Neuron (in vitro differentiated cells): Measurements from ENCODE around the gene SCUBE1.
A peak's percentile ranks its signal among the peaks of the same experiment; 100 is the strongest.

Experiments
- H2AFZ ChIP-seq: one replicate; pipeline ENCODE4 v1.6.1; 2013; ENCODE audit warnings: low read depth, mild to moderate bottlenecking, inconsistent platforms, low read length, moderate library complexity
- H3K27me3 ChIP-seq: one replicate; pipeline ENCODE4 v1.6.1; 2013; ENCODE audit warnings: low read length; ENCODE audit not compliant: insufficient read depth
- H3K36me3 ChIP-seq: one replicate; pipeline ENCODE4 v1.6.1; 2013; ENCODE audit warnings: low read length; ENCODE audit not compliant: insufficient read depth
- H3K4me1 ChIP-seq: one replicate; pipeline ENCODE4 v1.6.1; 2013; ENCODE audit warnings: low read length; ENCODE audit not compliant: insufficient read depth
- H3K4me3 ChIP-seq: 2 replicates; pipeline ENCODE4 v1.5.1; 2013; ENCODE audit warnings: mild to moderate bottlenecking, low read length, moderate library complexity
- H3K9me3 ChIP-seq: one replicate; pipeline ENCODE4 v1.6.1; 2013; ENCODE audit warnings: low read length

SCUBE1 gene

DNA sequence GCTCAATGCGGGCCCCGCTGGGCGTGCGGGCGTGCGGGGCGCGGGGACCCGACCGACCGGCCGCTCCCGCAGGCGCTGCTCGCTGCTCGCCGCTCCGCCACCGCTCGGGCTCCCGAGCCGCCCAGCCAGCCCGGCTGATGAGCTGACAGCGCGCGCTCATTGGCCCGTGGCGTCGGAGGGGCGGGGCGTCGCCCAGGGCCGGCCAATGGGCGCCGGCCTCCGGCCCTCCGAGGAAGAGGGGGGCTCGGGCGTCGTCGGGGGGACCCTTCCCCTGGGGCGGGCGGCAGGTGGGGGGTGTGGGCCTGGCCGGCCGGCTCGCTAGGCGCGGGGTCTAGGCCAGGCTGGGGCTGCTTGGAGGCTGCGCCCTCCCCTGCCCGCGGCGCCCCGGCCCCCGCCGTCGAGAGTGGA lies at the start of gene SCUBE1:
Gene SCUBE1, minus strand, starts transcription at position 111 of the 408 bp plus-strand sequence. CDS start 111 bp downstream, outside the sequence.
- no peaks in the 10 kb centered on the region for H3K36me3 ChIP-seq
- peak within 1 kb of the TSS; percentile 24 for H3K4me3 ChIP-seq
- H2AFZ ChIP-seq = peak within 1 kb of the TSS; percentile 47
- H3K9me3 ChIP-seq = no peaks in the 10 kb centered on the region
- peaks cover 9% of the 10 kb centered on the region for H3K4me1 ChIP-seq
- peaks cover 44% of the 10 kb centered on the region for H3K27me3 ChIP-seq

DNA sequence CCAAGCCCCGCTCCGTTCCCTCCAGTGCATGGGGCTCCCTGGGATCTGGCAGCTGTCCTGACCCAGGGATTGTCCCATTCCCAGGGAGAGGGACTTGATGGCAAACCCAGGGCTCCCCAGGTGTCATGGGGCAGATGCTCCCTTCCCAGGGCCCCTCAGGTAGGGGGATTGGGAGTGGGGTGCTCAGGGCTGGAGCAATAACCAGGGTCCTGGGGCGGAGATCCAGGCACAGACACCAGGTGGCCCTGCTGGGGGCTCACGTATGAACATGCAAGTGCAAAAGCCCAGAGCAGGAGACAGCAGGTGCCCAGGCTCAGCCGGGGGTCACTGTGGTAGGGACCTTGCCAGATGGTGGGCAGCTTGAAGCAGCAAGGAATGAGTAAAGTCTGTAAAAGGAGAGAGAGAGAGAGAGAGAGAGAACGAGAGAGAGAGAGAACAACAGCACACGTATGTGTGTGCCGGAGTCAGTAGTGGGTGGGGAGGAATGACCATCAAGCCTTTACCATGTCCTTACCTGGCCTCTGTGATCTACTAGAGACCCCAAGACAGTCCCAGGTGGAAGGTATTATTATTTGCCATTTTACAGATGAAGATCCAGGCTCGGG lies 49.3 kb upstream of the SCUBE1 start:
- Histone ChIP-seq H3K36me3 (no peaks in the 10 kb centered on the region), H2AFZ (no peak overlapping the region), H3K27me3 (no peaks in the 10 kb centered on the region), H3K4me1 (no peaks in the 10 kb centered on the region), H3K9me3 (peaks cover 2% of the 10 kb centered on the region), H3K4me3 (no peak overlapping the region)

DNA sequence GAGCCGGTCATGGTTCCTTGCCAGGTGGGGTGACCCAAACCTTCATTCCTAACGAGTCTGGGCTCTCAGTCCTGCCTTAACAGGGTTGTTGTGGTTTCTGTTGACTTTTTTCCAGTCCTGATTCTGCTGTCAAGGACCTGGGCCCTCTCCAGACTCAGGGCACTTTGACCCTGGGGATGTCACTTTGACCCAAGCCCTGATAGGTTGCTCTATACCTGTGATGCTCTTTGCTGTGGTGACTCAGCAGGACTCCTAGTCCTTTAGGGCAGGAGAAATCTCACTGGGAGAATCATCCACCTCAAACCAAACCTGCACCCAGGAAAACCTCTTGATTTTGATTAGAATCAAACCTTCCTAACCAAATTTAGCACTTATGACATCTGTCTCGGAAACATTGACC lies 48.1 kb upstream of the SCUBE1 start:
- no peak overlapping the region for H3K4me3 ChIP-seq

DNA sequence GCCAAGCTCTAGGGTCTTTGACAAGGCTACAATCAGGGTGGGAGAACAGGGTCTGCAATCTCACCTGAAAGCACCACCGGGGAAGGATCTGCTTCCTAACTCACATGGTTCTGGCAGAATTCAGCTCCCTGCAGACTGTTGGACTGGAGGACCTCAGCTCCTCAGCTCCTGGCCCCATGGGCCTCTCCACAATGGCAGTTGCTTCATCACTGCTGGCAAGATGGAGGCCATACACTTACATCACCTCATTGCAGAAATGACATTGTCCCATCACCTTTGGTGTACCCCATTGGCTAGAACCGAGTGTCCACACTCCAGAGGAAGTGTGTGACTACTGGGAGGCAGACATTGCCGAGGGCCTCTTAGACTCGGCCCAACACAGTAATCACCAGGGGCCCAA lies 47.7 kb upstream of the SCUBE1 start:
- Histone ChIP-seq H3K36me3 (no peaks in the 10 kb centered on the region), H2AFZ (no peak overlapping the region), H3K4me3 (no peak overlapping the region), H3K4me1 (peaks cover 1% of the 10 kb centered on the region), H3K9me3 (peaks cover 2% of the 10 kb centered on the region), H3K27me3 (no peaks in the 10 kb centered on the region)

More for the DNA sequence above, 48.1 kb upstream of the SCUBE1 start:
- Histone ChIP-seq H3K36me3 (no peaks in the 10 kb centered on the region), H3K27me3 (no peaks in the 10 kb centered on the region), H3K4me1 (no peaks in the 10 kb centered on the region), H2AFZ (no peak overlapping the region), H3K9me3 (peaks cover 2% of the 10 kb centered on the region)

DNA sequence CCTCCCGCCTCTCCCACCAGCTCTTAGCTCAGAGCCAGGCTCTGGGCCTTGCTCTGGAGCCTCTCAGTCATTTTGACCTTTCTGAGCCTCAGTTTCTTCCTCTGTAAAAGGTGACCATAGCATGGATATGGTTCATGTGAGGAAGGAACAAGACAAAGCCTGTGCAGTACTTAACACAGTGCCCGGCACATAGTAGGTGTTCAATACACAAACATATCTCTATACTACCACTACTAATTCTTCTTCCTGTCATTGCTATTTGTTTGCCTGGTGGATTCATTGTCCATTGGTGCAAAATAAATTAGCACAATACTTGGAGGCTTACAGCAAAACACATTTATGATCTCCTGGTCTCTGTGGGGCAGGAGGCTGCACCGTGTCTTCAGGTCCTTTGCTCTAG lies 47.0 kb upstream of the SCUBE1 start:
- no peaks in the 10 kb centered on the region for H3K36me3 ChIP-seq
- H3K9me3 ChIP-seq = peaks cover 2% of the 10 kb centered on the region
- H3K27me3 ChIP-seq = no peaks in the 10 kb centered on the region
- peaks cover 2% of the 10 kb centered on the region for H3K4me1 ChIP-seq
- H3K4me3 ChIP-seq = no peak overlapping the region
- no peak overlapping the region for H2AFZ ChIP-seq

DNA sequence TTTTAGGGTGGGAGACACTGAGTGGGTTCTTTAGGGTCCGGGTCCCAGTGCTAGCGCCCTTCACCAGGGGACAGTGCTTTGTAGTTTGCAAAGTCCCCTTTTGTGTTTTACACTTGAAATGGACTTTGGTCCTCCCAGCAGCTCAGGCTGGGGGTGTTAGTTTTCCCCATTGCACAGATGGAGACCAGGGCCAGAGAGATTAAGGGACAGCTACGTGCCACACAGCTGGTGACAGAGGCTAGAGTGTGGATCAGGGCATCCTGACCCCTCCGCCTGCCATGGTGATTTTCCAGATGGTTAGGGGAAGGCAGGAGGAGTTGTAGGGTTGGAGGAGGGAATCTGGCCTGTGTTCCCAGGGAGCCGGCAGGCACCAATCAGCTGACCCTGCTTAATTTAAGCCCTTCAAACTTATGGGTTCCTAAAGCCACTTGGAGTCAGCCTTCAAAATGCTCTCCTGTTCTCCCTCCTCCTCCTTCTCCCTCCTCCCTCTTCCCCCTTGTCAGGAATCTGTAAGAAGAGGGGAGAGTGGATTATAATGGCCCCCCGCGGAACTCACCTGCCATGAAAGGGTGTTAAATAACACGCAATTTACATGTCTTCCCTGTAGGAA lies 46.2 kb upstream of the SCUBE1 start:
- no peak overlapping the region for H3K4me3 ChIP-seq

DNA sequence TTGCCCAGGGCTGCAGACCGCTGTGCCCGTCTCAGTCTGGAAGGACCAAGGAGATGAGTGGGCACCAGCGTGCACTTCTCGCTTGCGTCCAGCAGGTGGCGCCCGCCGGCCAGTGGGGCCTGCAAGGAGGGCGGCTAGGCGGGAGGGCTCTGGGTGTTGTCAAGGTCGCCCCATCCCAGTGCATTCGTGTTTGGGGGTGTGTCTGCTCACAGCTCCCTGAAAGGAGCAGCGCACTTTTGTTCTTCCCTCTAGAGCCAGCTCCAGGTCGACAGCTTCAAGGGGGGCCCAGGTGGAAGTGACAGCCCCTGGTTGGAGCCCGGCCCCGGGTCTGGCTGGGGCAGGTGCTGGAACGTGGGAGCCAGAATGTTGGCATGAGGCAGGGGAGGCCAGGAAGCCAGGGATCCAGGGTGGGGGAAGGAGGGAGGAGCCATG lies 45.3 kb upstream of the SCUBE1 start:
- H3K27me3 ChIP-seq = no peaks in the 10 kb centered on the region
- no peak overlapping the region for H2AFZ ChIP-seq
- H3K4me1 ChIP-seq = peaks cover 2% of the 10 kb centered on the region
- H3K9me3 ChIP-seq = no peaks in the 10 kb centered on the region
- no peaks in the 10 kb centered on the region for H3K36me3 ChIP-seq
- no peak overlapping the region for H3K4me3 ChIP-seq

More for the DNA sequence above, 46.2 kb upstream of the SCUBE1 start:
- H3K27me3 ChIP-seq = no peaks in the 10 kb centered on the region
- no peak overlapping the region for H2AFZ ChIP-seq
- no peaks in the 10 kb centered on the region for H3K36me3 ChIP-seq
- peaks cover 2% of the 10 kb centered on the region for H3K9me3 ChIP-seq
- peaks cover 2% of the 10 kb centered on the region for H3K4me1 ChIP-seq

DNA sequence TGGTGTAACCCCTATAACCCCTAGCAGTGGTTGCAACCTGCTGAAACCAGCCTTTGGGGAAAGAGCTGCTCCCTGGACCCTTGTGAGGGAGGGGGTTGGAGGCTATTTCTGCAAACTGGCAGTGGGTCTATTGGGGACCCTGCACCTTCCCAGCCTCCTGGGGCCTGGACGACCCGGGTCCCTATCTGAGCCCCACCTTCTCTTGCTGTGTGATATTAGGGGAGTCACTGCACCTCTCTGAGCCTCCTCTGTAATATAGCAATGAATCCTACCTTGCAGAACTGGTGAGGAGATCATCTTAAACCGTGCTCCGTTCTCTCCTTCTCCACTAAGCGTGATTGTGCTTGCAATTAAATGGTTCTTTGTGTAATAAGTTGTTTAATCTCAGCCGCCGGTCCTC lies 44.6 kb upstream of the SCUBE1 start:
- H2AFZ ChIP-seq = no peak overlapping the region
- H3K27me3 ChIP-seq = no peaks in the 10 kb centered on the region
- peaks cover 2% of the 10 kb centered on the region for H3K4me1 ChIP-seq
- no peaks in the 10 kb centered on the region for H3K9me3 ChIP-seq
- no peaks in the 10 kb centered on the region for H3K36me3 ChIP-seq
- H3K4me3 ChIP-seq = no peak overlapping the region

DNA sequence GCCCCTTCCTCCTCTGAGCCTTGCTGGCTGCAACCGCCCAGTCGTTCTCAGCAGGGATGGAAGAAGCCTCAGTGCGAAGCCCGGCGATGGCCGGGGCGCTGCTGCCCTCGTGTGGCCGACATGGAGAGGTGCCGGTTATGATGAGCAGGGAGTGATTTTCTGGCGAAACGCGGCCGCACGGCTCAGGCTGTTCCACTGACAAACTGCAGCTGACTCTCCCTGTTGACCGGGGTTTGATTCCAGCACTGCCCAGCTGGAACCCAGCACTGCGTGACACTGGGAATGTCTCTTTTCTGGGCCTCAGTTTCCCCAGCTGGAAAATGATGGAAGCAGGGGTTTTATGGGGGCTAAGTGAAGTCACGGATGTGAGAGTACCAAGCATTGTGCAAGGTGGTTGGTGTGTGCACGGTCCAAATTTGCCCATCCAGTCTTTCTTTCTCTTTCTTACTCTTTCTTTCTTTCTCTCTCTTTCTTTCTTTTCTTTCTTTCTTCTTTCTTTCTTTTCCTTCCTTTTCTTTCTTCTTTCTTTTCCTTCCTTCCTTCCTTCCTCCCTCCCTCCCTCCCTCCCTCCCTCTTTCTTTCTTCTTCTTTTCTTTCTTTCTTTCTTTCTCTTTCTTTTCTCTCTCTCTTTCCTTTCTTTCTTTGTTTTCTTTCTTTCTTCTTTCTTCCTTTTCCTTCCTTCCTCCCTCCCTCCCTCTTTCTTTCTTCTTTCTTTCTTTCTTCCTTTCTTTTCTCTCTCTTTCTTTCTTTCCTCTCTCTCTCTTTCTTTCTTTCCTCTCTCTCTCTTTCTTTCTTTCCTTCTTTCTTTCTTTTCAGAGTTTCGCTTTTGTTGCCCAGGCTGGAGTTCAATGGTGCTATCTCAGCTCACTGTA lies 42.8 kb upstream of the SCUBE1 start:
- no peak overlapping the region for H3K4me3 ChIP-seq
- H3K4me1 ChIP-seq = peaks cover 2% of the 10 kb centered on the region
- H3K36me3 ChIP-seq = no peaks in the 10 kb centered on the region
- no peaks in the 10 kb centered on the region for H3K9me3 ChIP-seq
- H2AFZ ChIP-seq = no peak overlapping the region
- H3K27me3 ChIP-seq = peaks cover 5% of the 10 kb centered on the region

DNA sequence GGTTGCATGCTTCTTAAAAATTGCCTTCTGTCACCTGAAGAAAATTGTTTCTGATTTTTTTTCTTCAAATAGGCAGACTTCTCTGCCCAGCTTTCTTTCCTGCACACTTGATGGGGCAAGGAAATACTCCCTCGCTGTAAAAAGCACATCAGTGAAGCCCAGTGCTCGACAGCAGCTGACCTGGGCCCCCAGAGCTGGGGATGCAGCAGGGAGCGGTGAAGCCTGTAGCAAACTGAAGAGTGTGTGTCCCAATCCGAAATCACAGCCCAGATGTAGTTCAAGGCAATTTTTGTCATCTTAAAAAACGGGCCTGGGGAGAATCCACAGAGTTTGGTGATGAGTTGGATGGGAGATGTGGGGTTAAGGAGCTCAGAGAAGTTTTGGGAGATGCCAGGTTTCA lies 41.7 kb upstream of the SCUBE1 start:
- H3K4me1 ChIP-seq = peaks cover 2% of the 10 kb centered on the region
- no peak overlapping the region for H3K4me3 ChIP-seq
- peaks cover 9% of the 10 kb centered on the region for H3K27me3 ChIP-seq

DNA sequence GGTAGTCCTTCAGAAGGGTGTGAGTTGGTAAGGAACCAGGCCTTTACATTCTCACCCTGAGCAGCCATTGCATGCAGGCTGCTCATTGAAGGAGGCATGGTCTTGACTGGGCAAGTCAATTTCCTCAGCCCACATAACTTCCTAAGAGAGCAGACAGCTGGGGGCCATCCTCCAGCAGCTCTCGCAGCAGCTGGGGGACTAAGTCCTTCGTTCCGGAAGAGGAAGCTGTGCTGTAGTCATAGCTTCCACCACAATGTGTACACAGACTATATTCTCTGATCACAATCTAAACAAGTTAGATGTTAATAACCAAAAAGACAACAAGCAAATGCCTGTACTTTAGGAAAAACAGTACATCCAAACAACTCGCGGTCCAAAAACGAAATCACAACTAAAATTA lies 38.5 kb upstream of the SCUBE1 start:
- Histone ChIP-seq H3K4me1 (peaks cover 2% of the 10 kb centered on the region), H3K9me3 (no peaks in the 10 kb centered on the region), H2AFZ (no peak overlapping the region), H3K27me3 (peaks cover 13% of the 10 kb centered on the region), H3K36me3 (no peaks in the 10 kb centered on the region), H3K4me3 (no peak overlapping the region)

More for the DNA sequence above, 41.7 kb upstream of the SCUBE1 start:
- Histone ChIP-seq H2AFZ (no peak overlapping the region), H3K36me3 (no peaks in the 10 kb centered on the region), H3K9me3 (no peaks in the 10 kb centered on the region)

DNA sequence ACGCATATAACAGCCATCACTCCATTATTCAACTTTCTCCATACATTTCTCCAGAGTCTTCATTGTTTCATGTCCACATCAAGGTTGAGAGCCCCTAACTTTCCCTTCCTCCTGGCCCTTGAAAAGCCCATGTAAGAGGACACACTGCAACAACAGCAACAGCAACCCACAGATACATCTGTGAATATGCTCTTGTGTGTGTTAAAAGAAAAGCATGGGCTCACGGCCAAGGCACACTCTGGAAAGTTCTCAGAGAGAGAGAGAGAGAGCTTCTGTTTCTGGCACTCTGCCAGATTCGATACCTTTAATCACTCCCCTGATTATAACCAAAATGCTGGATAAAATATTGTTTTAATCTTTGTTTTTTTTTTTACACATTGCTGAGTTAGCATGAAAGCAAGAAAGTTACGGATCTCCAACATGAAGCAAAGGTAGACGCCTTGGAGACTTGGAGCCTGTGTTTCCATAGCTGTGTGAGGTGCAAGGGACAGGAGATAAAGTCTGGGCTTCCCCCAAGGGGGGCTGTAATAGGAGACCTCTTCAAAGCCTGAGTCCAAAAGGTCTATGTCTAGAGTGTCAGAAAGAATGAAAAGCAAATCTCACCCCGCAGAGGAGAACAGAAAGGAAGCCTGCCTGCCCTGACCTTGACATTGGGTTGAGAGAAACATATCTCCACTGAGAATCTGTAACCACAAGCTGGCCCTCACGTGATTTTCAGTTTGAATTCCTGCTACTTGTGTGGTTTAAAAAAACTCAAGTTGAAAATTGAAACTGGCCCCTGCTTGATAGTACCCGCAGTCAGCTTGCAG lies 34.9 kb upstream of the SCUBE1 start:
- no peak overlapping the region for H2AFZ ChIP-seq
- H3K36me3 ChIP-seq = no peaks in the 10 kb centered on the region
- H3K4me3 ChIP-seq = no peak overlapping the region
- no peaks in the 10 kb centered on the region for H3K9me3 ChIP-seq
- no peaks in the 10 kb centered on the region for H3K4me1 ChIP-seq
- H3K27me3 ChIP-seq = peaks cover 13% of the 10 kb centered on the region
